ENCODE data around the gene PLCB1.

The PLCB1 gene

GRCh38 chr20:8124639-8125038 lies 7.4 kb upstream of the PLCB1 start:
- TF ChIP-seq CTCF (IDR thresholded peaks at IDR 0.05; ENCODE audit: extremely low read depth, missing control alignments) = no peak

DNA sequence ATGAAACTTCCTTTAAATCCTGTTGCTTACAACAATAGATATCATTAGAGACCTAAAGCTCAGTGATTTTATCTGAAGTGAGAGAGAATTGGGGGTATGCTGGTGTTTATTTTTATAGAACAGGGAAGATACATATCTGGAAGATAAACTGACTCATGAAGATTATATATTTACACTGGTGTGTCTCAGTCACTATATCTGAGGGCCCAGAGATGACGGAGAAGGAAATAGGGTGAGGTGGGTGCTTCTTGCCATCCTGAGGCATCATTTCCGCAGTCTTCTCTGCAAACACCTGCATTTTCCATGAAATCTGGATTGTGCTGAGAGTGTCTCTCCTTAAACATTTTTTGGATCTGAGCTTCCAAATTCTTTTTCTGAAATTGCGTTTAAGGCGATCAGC lies 5.9 kb upstream of the PLCB1 start:
- no peak for TF ChIP-seq CTCF (IDR thresholded peaks at IDR 0.05; ENCODE audit: extremely low read depth, missing control alignments)
- DNase-seq (ENCODE audit: low spot score) = no peak

More at GRCh38 chr20:8124639-8125038, 7.4 kb upstream of the PLCB1 start:
- no peak for DNase-seq (ENCODE audit: low spot score)

- TF ChIP-seq CTCF (IDR thresholded peaks at IDR 0.05; ENCODE audit: extremely low read depth, missing control alignments) = no peak
- DNase-seq (ENCODE audit: low spot score) = no peak
Measured at GRCh38 chr20:8126841-8127378, 5.2 kb upstream of the PLCB1 start.

- TF ChIP-seq CTCF (IDR thresholded peaks at IDR 0.05; ENCODE audit: extremely low read depth, missing control alignments) = no peak
- DNase-seq (ENCODE audit: low spot score) = no peak
Measured at GRCh38 chr20:8127553-8128255, 4.4 kb upstream of the PLCB1 start.

- DNase-seq (ENCODE audit: low spot score) = no peak
- TF ChIP-seq CTCF (IDR thresholded peaks at IDR 0.05; ENCODE audit: extremely low read depth, missing control alignments) = no peak
Measured at GRCh38 chr20:8128291-8129060, 3.6 kb upstream of the PLCB1 start.

DNA sequence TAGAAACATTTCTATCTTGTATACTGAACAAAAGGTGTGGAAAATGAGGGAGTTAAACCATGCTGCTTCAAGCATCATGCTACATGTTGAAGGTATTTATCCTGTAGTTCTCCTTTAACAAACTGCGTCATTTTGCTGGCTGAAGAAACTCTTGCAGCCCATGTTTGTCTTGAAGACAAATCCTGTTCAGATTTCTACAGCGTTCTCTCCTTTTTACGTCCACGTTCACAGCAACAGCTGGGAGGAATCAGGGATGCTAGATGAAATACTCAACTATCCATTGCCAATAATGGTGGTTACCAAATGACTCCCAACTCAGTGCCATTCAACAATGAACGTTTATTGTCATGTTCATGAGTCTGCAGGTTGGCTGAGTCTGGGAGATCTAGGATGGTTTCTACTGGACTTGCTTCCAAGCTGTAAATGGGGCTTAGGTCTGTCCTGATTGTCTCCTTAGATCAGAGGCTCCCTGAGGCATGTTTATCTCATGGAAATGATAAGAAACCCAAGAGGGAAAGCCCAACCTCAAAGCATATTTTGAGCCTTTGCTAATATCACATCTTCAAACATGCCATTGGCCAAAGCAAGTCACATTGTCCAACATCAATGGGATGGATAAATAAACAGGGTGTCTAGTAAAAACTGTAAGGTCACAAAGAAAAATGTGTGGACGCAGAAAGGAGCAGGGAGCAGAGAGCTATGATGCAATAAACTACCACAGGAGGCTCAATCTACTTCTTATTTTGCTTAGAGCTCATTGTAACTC lies 2.7 kb upstream of the PLCB1 start:
- no peak for TF ChIP-seq CTCF (IDR thresholded peaks at IDR 0.05; ENCODE audit: extremely low read depth, missing control alignments)
- no peak for DNase-seq (ENCODE audit: low spot score)

Data from GM20000 (cell line).